Measurements from ENCODE around the gene NDUFS6.

DNA sequence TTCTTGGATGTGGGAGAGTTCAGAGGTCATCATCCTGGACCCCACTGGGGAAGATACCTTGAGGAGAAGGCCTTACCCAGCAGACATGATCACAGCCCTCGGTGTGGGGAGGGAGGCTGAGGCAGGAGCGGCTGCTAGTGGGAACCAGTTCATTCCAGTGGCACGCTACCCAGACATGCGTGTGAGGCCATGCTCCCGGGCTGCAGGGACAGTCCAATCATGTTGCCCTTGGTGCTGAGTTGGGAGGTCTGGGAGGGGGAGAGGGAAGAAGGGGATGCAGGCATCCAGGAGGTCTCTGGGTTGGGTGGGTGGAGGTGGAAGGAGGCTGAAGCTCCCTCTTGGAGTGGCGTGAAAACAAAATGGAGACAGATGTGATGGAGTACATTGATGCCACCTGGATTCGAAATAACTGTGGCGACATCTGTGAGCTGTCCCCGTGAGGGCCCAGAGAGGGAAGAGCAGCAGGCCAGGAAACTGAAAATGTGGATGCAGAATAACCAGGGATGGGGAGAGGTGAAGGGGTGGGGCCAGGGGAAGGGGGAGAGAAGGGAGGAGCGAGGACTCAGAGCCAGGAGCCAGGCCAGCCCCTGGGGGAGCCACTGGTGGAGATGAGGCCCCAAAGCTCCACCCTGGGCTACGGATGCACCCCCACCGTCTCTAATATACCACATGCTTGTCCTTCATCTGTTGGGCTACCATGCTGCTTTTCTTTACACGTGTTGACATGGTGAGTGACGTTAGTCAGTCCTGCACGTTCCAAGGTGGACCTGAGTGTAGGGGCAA lies 16.2 kb downstream of the NDUFS6 start:
- TF ChIP-seq, protein P1, sequence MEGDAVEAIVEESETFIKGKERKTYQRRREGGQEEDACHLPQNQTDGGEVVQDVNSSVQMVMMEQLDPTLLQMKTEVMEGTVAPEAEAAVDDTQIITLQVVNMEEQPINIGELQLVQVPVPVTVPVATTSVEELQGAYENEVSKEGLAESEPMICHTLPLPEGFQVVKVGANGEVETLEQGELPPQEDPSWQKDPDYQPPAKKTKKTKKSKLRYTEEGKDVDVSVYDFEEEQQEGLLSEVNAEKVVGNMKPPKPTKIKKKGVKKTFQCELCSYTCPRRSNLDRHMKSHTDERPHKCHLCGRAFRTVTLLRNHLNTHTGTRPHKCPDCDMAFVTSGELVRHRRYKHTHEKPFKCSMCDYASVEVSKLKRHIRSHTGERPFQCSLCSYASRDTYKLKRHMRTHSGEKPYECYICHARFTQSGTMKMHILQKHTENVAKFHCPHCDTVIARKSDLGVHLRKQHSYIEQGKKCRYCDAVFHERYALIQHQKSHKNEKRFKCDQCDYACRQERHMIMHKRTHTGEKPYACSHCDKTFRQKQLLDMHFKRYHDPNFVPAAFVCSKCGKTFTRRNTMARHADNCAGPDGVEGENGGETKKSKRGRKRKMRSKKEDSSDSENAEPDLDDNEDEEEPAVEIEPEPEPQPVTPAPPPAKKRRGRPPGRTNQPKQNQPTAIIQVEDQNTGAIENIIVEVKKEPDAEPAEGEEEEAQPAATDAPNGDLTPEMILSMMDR (IDR thresholded peaks at IDR 0.05), result no peak
- TF ChIP-seq POLR2A (IDR thresholded peaks at IDR 0.05), result no peak
